DMS153 treated with DMSO at 0.1 percent for 48 hours (cell line): ENCODE results near the gene RFPL1.
A peak's percentile ranks its signal among the peaks of the same experiment; 100 is the strongest.

Experiments
- DNase-seq: peaks from one replicate; lab custom pipeline; 2025; ENCODE audit not compliant: unreplicated experiment; lab: John Stamatoyannopoulos, UW

The RFPL1 gene

GRCh38 chr22:29442976-29443375 lies 4.6 kb downstream of the RFPL1 start:
- DNase-seq: no peak

DNA sequence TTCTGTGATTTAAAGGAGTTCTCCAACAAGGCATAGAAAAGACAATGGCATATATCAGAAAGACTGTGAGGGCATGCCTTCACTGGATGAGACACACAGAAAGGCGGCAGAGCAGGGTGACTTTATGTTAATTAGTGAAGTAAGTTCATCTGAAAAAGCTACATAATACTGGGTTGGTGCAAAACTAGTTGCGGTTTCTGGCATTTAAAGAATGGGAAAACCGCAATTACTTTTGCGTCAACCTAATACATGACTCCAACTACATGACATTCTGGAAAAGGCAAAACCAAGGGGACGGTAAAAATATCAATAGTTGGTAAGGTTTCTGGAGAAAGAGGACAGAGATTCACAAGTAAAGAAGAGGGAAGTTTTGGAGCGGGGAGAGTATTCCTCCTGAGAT lies 5.1 kb downstream of the RFPL1 start:
- no peak for DNase-seq

DNA sequence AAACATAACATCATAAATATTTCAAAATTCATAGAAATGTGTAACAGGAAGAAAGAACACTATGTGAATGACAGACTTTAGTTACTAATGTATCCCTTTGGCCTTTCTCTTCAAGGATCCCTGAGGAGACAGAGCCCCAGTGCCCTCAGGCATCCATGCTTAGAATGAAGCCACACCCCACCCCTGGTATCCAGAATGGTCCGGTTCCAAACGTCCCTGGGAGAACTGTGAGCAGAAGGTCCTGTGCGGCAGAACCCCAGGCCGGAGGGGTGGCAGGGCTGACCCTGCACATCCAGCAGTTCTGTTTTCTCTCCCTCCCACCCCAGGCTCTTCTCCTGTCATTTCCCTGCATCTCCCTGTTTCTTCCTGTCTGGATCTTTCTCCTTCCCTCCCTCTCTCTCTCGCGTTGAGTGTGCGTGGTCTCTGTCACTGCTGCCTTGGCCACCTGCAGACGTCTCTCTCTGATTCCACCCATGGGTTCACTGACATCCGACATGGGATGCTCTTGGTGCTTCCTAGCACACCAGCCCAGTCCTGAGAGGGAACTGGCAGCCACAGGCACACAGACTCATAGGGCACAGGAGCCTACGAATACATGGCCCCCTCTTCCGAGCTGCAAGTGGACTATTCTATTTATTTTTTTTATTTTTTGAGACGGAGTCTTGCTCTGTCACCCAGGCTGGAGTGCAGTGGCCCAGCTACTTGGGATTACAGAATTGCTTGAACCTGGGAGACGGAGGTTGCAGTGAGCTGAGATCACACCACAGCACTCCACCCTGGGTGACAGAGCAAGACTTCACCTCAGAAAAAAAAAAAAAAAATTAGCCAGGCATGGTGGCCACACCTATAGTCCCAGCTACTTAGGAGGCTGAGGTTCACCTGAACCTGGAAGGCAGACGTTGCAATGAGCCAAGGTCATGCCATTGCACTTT lies 5.7 kb downstream of the RFPL1 start:
- no peak for DNase-seq

- DNase-seq: no peak
These were observed 7.1 kb downstream of the RFPL1 start for GRCh38 chr22:29445508-29445907.

- no peak for DNase-seq
These were observed 9.5 kb downstream of the RFPL1 start for GRCh38 chr22:29447906-29448305.

- no peak for DNase-seq
These were observed 11.0 kb downstream of the RFPL1 start for GRCh38 chr22:29449296-29449875.

- DNase-seq: no peak
These were observed 11.8 kb downstream of the RFPL1 start for GRCh38 chr22:29450222-29450621.

- DNase-seq: no peak
These were observed 13.5 kb downstream of the RFPL1 start for GRCh38 chr22:29451863-29452262.

DNA sequence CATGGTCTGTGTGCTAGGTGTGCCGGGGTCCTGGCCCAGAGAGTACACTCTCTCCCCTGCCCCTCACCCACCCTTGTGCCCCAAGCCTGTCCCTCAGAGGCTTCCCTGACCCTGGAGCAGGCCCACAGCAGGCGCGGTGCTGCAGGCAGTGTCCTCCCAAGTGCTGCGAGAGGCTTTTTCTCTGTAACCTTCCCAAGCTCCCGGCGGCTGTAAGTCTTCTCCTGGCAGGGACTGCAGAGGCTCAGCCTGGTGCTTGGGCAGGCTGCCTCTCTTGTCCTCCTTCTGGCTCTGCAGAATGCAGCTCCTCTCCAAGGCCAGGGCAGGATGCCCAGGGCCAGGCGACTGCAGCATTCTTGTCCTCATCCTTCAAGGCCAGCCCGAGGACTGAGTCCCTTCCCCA lies 15.9 kb downstream of the RFPL1 start:
- no peak for DNase-seq

GRCh38 chr22:29456211-29456671 lies 17.9 kb downstream of the RFPL1 start:
- no peak for DNase-seq

DNA sequence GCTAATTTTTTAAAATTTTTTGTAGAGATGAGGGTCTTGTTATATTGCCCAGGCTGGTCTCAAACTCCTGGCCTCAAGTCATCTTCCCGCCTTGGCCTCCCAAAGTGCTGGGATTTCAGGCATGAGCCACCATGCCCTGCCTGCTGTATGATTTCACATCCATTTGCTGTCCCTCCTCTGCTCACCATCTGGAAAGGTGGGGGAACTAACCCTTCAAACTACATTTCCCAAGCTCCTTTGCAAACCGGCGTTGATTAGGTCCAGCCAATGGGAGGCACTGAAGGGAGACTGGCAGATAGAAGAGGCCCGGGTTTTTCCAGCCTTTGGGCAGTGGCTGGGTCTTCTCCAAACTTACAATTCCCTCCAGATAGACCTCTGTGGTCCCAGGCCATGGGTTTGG lies 19.3 kb downstream of the RFPL1 start:
- peak; percentile 8 for DNase-seq

DNA sequence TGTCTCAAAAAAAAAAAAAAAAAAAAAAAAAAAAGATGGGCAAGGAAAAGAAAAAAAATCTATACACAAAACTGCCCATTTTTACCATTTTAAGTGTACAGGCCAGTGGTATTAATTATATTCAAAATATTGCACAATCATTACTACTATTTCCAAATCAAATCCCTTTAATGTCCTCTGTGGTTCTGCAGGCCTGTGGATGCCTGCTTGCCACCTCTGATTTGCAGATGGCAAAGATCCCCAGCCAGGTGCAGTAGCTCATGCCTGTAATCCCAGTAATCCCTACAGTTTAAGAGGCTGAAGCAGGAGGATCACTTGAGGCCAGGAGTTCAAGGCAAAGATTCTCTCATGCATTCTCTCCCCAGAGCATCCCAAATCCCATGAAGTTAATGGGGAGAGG lies 20.2 kb downstream of the RFPL1 start:
- no peak for DNase-seq

- DNase-seq: no peak
These were observed 21.4 kb downstream of the RFPL1 start for GRCh38 chr22:29459773-29460172.

GRCh38 chr22:29461263-29461662 lies 22.9 kb downstream of the RFPL1 start:
- no peak for DNase-seq

GRCh38 chr22:29463629-29464028 lies 25.2 kb downstream of the RFPL1 start:
- no peak for DNase-seq

- no peak for DNase-seq
These were observed 26.2 kb downstream of the RFPL1 start for GRCh38 chr22:29464581-29464980.

DNA sequence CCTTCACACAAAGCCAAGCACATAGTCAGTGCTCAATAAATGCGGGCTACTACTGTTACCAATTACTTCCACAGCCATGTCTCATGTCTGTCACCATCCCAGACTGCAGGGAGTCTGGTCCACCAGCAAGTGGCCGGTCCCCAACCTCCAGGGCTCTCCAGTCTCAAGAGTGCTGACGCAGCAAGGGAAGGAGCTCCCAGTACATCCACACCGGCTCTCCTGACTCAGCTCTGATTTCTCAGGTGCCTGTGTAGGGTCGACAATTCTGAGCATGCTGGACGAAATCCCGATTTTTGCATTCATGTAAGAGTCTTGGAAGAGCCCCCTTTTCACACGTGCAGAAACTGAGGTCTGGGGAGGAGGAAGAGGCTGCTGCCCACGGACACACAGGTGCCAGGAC lies 31.4 kb downstream of the RFPL1 start:
- no peak for DNase-seq

DNA sequence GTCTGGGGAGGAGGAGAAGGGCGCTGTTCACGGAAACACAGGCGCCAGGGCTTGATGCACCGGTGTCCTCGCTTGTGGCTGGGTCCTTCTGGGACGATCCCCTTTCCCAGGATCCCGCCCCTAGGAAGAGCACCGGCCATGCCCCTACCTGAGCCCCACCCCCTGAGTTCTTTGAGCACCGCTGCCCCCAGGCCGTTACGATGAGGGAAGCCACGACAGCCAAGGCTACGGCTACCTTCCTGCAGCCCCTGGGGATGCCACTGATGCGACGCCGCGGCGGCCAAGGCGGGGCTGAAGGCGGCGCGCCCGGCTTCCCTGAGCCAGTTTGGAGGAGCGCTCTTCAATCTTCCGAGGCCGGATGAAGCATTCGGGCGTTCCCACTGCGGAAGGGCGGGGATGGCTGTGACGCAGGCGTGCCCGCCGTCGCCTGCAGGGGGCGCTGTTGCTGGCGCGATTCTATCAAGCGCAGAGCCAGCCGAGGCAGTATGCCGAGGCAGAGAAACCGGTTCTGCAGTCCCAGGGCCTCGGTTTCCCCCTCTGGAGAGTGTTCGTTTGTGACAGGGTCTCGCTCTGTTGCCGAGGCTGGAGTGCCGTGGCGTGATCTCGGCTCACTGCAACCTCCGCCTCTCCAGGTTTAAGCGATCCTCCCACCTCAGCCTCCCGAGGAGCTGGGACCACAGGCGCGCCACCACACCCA lies 31.9 kb downstream of the RFPL1 start:
- peak; percentile 75 for DNase-seq

- no peak for DNase-seq
These were observed 34.6 kb downstream of the RFPL1 start for GRCh38 chr22:29473001-29473400.

DNA sequence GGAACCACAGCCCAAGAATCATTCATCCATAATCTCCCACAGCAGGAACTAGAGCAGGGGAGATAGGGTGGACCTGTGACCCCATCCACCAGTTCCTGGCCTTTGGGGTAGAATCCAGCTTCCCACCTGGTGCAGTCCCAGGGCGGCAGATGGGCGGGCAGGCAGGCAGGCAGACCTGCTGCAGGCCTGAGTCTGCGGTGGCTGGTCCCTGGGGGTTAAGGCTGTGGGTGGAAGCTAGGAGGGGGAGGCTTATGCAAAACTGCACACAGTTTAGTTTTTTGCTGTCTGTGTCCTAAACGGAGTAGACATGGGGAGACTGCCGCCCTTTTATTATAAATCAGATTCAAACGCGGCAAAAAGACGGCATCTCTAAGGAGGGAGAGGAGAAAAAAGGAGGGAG lies 37.2 kb downstream of the RFPL1 start:
- no peak for DNase-seq

- no peak for DNase-seq
These were observed 37.7 kb downstream of the RFPL1 start for GRCh38 chr22:29476116-29476515.
